GM19351 (cell line): Measurements from ENCODE around the gene RAPGEF2.

Source experiments
- ATAC-seq: cut with Tn5 transposase; IDR thresholded peaks from one replicate; pipeline ENCODE4 v1.9.1; 2021; ENCODE audit warnings: mild to moderate bottlenecking, moderate library complexity; ENCODE audit not compliant: unreplicated experiment

Gene RAPGEF2

DNA sequence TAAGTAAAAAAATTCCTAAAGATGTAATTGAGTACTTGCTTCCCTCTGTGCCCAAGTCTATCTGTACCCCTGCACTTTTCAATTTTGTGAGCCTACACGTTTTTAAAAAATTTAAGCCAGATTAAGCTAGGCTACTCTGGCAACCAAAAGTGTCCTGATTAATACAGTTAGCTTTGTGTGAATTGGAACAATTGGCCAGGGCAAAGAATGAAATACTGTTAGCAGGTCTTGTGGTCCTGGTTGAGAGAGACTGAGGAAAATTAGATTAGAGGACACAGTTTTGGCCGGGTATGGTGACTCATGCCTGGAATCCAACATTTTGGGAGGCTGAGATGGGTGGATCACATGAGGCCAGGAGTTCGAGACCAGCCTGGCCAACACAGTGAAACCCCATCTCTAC lies 293.3 kb downstream of the RAPGEF2 start:
- no peak for ATAC-seq

DNA sequence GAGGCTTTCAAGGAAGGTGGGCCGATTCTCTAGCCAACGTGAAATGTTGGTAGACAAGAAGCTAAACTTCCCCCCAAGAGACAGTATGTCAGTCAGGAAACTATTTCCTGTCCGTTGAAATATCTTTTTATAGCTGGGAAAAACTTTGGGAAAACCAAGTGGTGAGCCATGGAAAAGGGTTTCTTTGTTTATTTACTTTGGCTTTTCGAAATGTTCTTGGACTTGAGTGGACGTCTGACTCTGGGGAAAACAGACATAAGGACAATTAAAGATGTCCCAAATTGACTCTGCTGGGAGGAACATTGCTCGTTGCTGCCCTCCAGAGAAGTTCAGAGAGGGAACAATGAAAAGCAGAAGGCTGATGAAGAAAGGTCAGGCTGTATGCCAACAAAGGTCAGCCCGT lies 295.4 kb downstream of the RAPGEF2 start:
- no peak for ATAC-seq

GRCh38 chr4:159400558-159401225 lies 297.8 kb downstream of the RAPGEF2 start:
- no peak for ATAC-seq

GRCh38 chr4:159401226-159401712 lies 298.4 kb downstream of the RAPGEF2 start:
- no peak for ATAC-seq

GRCh38 chr4:159401791-159402380 lies 299.0 kb downstream of the RAPGEF2 start:
- no peak for ATAC-seq
